Measurements from ENCODE around the gene CLIP2. TPM values are rescaled to one million over a fixed set of nuclear protein-coding genes. Genes with fewer than 3 reads are reported as not detected.

The CLIP2 gene
- polyA plus RNA-seq, 3 donors, result 1.1 to 5.2 (median 1.3) TPM

GRCh38 chr7:74403521-74404387, 114.5 kb downstream of the CLIP2 start:
- Histone ChIP-seq H3K4me1 (ENCODE audit: control insufficient read depth in 1 of 2, insufficient read depth in 2 of 2, low read length in 2 of 2) (no peaks in the 10 kb centered on the region), H3K27me3 (ENCODE audit: control insufficient read depth in 2 of 2, insufficient read depth in 2 of 2, low read length in 2 of 2) (no peaks in the 10 kb centered on the region), H3K9me3 (replicated peaks in 1 of 2; ENCODE audit: control insufficient read depth in 1 of 2, insufficient read depth in 1 of 2, low read length in 2 of 2) (no peaks in the 10 kb centered on the region), H3K27ac (ENCODE audit: low read depth in 1 of 2, low read length in 2 of 2) (no peak overlapping the region), H3K79me2 (ENCODE audit: insufficient read depth, low read length) (no peaks in the 10 kb centered on the region), H3K4me3 (replicated peaks in 1 of 3; ENCODE audit: low read depth in 2 of 3, low read length in 3 of 3) (no peak overlapping the region), H3K9ac (ENCODE audit: insufficient read depth, low read length, poor library complexity, severe bottlenecking) (no peak overlapping the region), H3K4me2 (replicated peaks; ENCODE audit: extremely low read depth, low read length, poor library complexity, severe bottlenecking) (no peak overlapping the region), H2AFZ (ENCODE audit: insufficient read depth, low read depth, low read length, poor library complexity, severe bottlenecking) (no peak overlapping the region), H4K20me1 (ENCODE audit: insufficient read depth, low read length) (no peaks in the 10 kb centered on the region), H3K36me3 (replicated peaks in 1 of 2; ENCODE audit: control insufficient read depth in 1 of 2, insufficient read depth in 2 of 2, low read length in 2 of 2) (peaks cover 21 to 30% of the 10 kb centered on the region in 2 donors)
- TF ChIP-seq CTCF (IDR thresholded peaks at IDR 0.05), result no peak
- Mint-ChIP-seq H3K36me3 (peaks cover 19 to 54% of the 10 kb centered on the region in 2 donors), H3K4me1 (peaks cover 6% of the 10 kb centered on the region), H3K9me3 (no peaks in the 10 kb centered on the region), H3K27me3 (ENCODE audit: low read depth in 3 of 3) (no peaks in the 10 kb centered on the region), H3K4me3 (no peak overlapping the region), H3K27ac (peak overlapping the region in 1 of 7 donors; percentile 62)
- intact Hi-C loops (cut with micrococcal nuclease), result loop anchor here in 1 of 2 donors (5.0 kb wide), 1 partner anchor 336 kb away; no protein-coding TSS in a partner anchor
- DNase-seq, result no peak
- 94% methylated on average over 22 of the region's 30 CpGs for WGBS (ENCODE audit: insufficient coverage)

- H3K27me3 ChIP-seq (ENCODE audit: control insufficient read depth in 2 of 2, insufficient read depth in 2 of 2, low read length in 2 of 2), result no peaks in the 10 kb centered on the region
- H3K36me3 ChIP-seq (replicated peaks in 1 of 2; ENCODE audit: control insufficient read depth in 1 of 2, insufficient read depth in 2 of 2, low read length in 2 of 2), result peaks cover 21 to 29% of the 10 kb centered on the region in 2 donors
- H3K36me3 Mint-ChIP-seq, result peaks cover 16 to 50% of the 10 kb centered on the region in 2 donors
- H2AFZ ChIP-seq (ENCODE audit: insufficient read depth, low read depth, low read length, poor library complexity, severe bottlenecking), result no peak overlapping the region
- DNase-seq, result no peak
- no peaks in the 10 kb centered on the region for H3K9me3 Mint-ChIP-seq
- H3K4me3 ChIP-seq (replicated peaks in 1 of 3; ENCODE audit: low read depth in 2 of 3, low read length in 3 of 3), result no peak overlapping the region
- WGBS (ENCODE audit: insufficient coverage), result 98% methylated on average over 8 of the region's 8 CpGs
- no peaks in the 10 kb centered on the region for H3K79me2 ChIP-seq (ENCODE audit: insufficient read depth, low read length)
- H3K4me3 Mint-ChIP-seq, result no peak overlapping the region
- no peak overlapping the region for H3K27ac Mint-ChIP-seq
- no peak for TF ChIP-seq CTCF (IDR thresholded peaks at IDR 0.05)
- no peak overlapping the region for H3K27ac ChIP-seq (ENCODE audit: low read depth in 1 of 2, low read length in 2 of 2)
- H3K9ac ChIP-seq (ENCODE audit: insufficient read depth, low read length, poor library complexity, severe bottlenecking), result no peak overlapping the region
- H3K9me3 ChIP-seq (replicated peaks in 1 of 2; ENCODE audit: control insufficient read depth in 1 of 2, insufficient read depth in 1 of 2, low read length in 2 of 2), result no peaks in the 10 kb centered on the region
- no peaks in the 10 kb centered on the region for H4K20me1 ChIP-seq (ENCODE audit: insufficient read depth, low read length)
- intact Hi-C loops (cut with micrococcal nuclease), result loop anchor here in 1 of 2 donors (5.0 kb wide), 1 partner anchor 337 kb away; no protein-coding TSS in a partner anchor
- peaks cover 6% of the 10 kb centered on the region for H3K4me1 Mint-ChIP-seq
- no peaks in the 10 kb centered on the region for H3K27me3 Mint-ChIP-seq (ENCODE audit: low read depth in 3 of 3)
- no peak overlapping the region for H3K4me2 ChIP-seq (replicated peaks; ENCODE audit: extremely low read depth, low read length, poor library complexity, severe bottlenecking)
- H3K4me1 ChIP-seq (ENCODE audit: control insufficient read depth in 1 of 2, insufficient read depth in 2 of 2, low read length in 2 of 2), result no peaks in the 10 kb centered on the region
Measured at GRCh38 chr7:74404388-74404700, 115.1 kb downstream of the CLIP2 start.

Measured in CD14-positive monocyte (primary cell).